WTC11 (cell line): ENCODE data around the gene SSH2. TPM values are rescaled to one million over a fixed set of nuclear protein-coding genes. Genes with fewer than 3 reads are reported as not detected.

Experiments
- ATAC-seq: fragments of 200-7000 bp; cut with Tn5 transposase; 2 replicates; pipeline ENCODE4 v1.10.0; 2021; ENCODE audit warnings: mild to moderate bottlenecking, moderate library complexity
- CTCF ChIA-PET: fragments of 300-600 bp; sonication (Branson Sonifier 250); formaldehyde crosslinking; loops from one replicate; lab custom pipeline; 2021; ENCODE audit warnings: antibody characterized with exemption; lab: Charles Lee
- POLR2A ChIA-PET: fragments of 350-600 bp; sonication (Branson Sonifier 250); formaldehyde crosslinking; loops from one replicate; lab custom pipeline; 2021; ENCODE audit warnings: antibody characterized with exemption; lab: Charles Lee
- DNase-seq: peaks from one replicate; pipeline ENCODE4 v3.0.0; 2021; ENCODE audit warnings: low spot score
- H3K27ac Mint-ChIP-seq: 2 replicates; pipeline ENCODE4 v1.8.0; 2021; ENCODE audit warnings: mixed read lengths
- H3K27me3 Mint-ChIP-seq: 2 replicates; pipeline ENCODE4 v1.8.0; 2021; ENCODE audit warnings: low read depth, mild to moderate bottlenecking, moderate library complexity, mixed read lengths
- H3K36me3 Mint-ChIP-seq: 2 replicates; pipeline ENCODE4 v1.8.0; 2021; ENCODE audit warnings: mixed read lengths
- H3K4me1 Mint-ChIP-seq: 2 replicates; pipeline ENCODE4 v1.8.0; 2022; ENCODE audit warnings: mixed read lengths
- H3K4me3 Mint-ChIP-seq: 2 replicates; pipeline ENCODE4 v1.8.0; 2021; ENCODE audit warnings: mild to moderate bottlenecking, moderate library complexity, mixed read lengths
- H3K9me3 Mint-ChIP-seq: 2 replicates; pipeline ENCODE4 v1.8.0; 2021; ENCODE audit warnings: mixed read lengths
- ESRRA ChIP-seq: sonication (generic); formaldehyde crosslinking; IDR thresholded peaks from 2 replicates; pipeline ENCODE4 v1.8.1; 2022; ENCODE audit warnings: mild to moderate bottlenecking, missing genetic modification reagents, borderline replicate concordance
- FOXK1 ChIP-seq: sonication (generic); formaldehyde crosslinking; IDR thresholded peaks from 2 replicates; pipeline ENCODE4 v1.8.0; 2022; ENCODE audit warnings: mild to moderate bottlenecking, moderate library complexity, missing genetic modification reagents
- FOXP1 ChIP-seq: sonication (generic); formaldehyde crosslinking; IDR thresholded peaks from 2 replicates; pipeline ENCODE4 v1.8.0; 2022; ENCODE audit warnings: missing genetic modification reagents, mild to moderate bottlenecking, moderate library complexity, borderline replicate concordance
- MYBL2 ChIP-seq: sonication (generic); formaldehyde crosslinking; IDR thresholded peaks from 2 replicates; pipeline ENCODE4 v1.8.1; 2023; ENCODE audit warnings: mild to moderate bottlenecking, moderate library complexity, missing genetic modification reagents
- NFATC4 ChIP-seq: fragments of 250-450 bp; sonication (Bioruptor Pico); IDR thresholded peaks from 2 replicates; pipeline ENCODE4 v1.9.0; 2021; ENCODE audit warnings: mild to moderate bottlenecking
- OVOL2 ChIP-seq: fragments of 250-450 bp; sonication (Bioruptor Pico); IDR thresholded peaks from 2 replicates; pipeline ENCODE4 v1.9.0; 2021; ENCODE audit warnings: mild to moderate bottlenecking, borderline replicate concordance
- STAT6 ChIP-seq: sonication (generic); formaldehyde crosslinking; conservative IDR thresholded peaks from 2 replicates; pipeline ENCODE4 v1.8.1; 2023; ENCODE audit warnings: mild to moderate bottlenecking, low read depth, missing genetic modification reagents, moderate library complexity
- USF1 ChIP-seq: sonication (generic); formaldehyde crosslinking; IDR thresholded peaks from 2 replicates; pipeline ENCODE4 v1.8.0; 2022; ENCODE audit warnings: mild to moderate bottlenecking, missing genetic modification reagents
- ZBTB43 ChIP-seq: sonication (generic); formaldehyde crosslinking; IDR thresholded peaks from 2 replicates; pipeline ENCODE4 v1.8.1; 2023; ENCODE audit warnings: mild to moderate bottlenecking, missing genetic modification reagents
- ZNF219 ChIP-seq: sonication (generic); formaldehyde crosslinking; IDR thresholded peaks from 2 replicates; pipeline ENCODE4 v1.8.0; 2023; ENCODE audit warnings: missing genetic modification reagents, mild to moderate bottlenecking, borderline replicate concordance
- ZNF396 ChIP-seq: fragments of 250-450 bp; sonication (Bioruptor Pico); IDR thresholded peaks from 2 replicates; pipeline ENCODE4 v1.8.0; 2021; ENCODE audit warnings: mild to moderate bottlenecking, moderate library complexity, borderline replicate concordance
- ZNF671 ChIP-seq: fragments of 250-450 bp; sonication (Bioruptor Pico); IDR thresholded peaks from 2 replicates; pipeline ENCODE4 v1.8.0; 2021; ENCODE audit warnings: mild to moderate bottlenecking
- total RNA-seq: library from RNA; stranded (reverse); gene quantifications from 3 replicates; pipeline ENCODE4 v1.2.3, GENCODE V29; 2021
- TF ChIP-seq, protein P1 (sequence below): sonication (generic); formaldehyde crosslinking; IDR thresholded peaks from 2 replicates; pipeline ENCODE4 v1.8.1; 2023; ENCODE audit warnings: mild to moderate bottlenecking, missing genetic modification reagents, moderate library complexity

Gene SSH2
- total RNA-seq, 1 experiment from 2014 or later = 14.3 TPM

DNA sequence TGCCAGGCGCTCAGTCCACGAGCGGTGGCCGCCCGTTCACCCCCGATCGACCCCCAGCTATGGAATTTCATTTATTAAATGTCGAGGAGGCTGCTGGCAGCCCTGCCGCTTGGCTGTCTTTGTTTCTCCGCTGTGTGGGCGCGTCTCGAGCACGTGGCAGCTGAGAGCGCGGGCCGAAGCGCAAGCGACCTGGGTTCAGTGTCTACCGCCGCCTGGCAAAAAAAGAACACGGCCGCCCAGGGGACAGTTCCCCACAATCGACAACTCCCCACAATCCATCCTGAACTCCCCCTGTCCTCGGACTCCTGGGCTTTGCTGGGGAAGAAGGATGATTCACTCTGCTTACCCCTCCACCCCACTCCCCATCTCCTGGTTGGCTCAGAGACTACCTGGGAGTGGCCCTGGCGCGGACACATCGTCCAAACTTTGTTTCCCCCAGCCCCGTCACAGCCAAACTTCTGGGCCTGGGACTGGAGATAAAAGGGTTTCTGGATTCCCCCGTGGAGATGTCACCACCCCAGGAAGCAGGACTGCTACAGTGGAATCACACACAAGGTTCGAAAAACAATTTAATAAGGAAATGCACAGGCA lies 338.8 kb downstream of the SSH2 start (continued):
- TF ChIP-seq USF1 (peak; percentile 20; the same call in 1 of the 2 replicates), FOXP1 (CRISPR knock-in tag) (peak; percentile 74), MYBL2 (0 out of 2 replicates have a peak, but pooled peaks have one; percentile 12), ZNF671 (CRISPR knock-in tag) (no peak), STAT6 (CRISPR knock-in tag) (no peak), NFATC4 (CRISPR knock-in tag) (no peak), FOXK1 (CRISPR knock-in tag) (peak; percentile 31; the same call in 1 of the 2 replicates), ESRRA (CRISPR knock-in tag) (no peak), ZNF219 (CRISPR knock-in tag) (no peak)
- TF ChIP-seq, protein P1, sequence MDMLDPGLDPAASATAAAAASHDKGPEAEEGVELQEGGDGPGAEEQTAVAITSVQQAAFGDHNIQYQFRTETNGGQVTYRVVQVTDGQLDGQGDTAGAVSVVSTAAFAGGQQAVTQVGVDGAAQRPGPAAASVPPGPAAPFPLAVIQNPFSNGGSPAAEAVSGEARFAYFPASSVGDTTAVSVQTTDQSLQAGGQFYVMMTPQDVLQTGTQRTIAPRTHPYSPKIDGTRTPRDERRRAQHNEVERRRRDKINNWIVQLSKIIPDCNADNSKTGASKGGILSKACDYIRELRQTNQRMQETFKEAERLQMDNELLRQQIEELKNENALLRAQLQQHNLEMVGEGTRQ (CRISPR knock-in tag) = peak; percentile 17; the same call in 1 of the 2 replicates

- peaks cover 4% of the 10 kb centered on the region; the same call in 1 of the 2 replicates for H3K27me3 Mint-ChIP-seq
- peak overlapping the region; percentile 87 for H3K4me3 Mint-ChIP-seq
- ChIA-PET POLR2A (interaction anchor here (0.6 to 3.1 kb wide), 4 partner anchors 9 to 101 kb away, joined by 3 to 12 read pairs (median 8); no protein-coding TSS in a partner anchor), CTCF (interaction anchor here (0.5 to 4.7 kb wide), 15 partner anchors 10 to 467 kb away, joined by 3 to 272 read pairs (median 10); partner anchors contain the start of genes ABHD15, NUFIP2 and TP53I13)
- no peak overlapping the region for H3K27ac Mint-ChIP-seq
- TF ChIP-seq ZBTB43 (CRISPR knock-in tag) (0 out of 2 replicates have a peak, but pooled peaks have one; percentile 7), ZNF396 (no peak), OVOL2 (CRISPR knock-in tag) (no peak)
- TF ChIP-seq, protein P1 (CRISPR knock-in tag) = no peak
- peaks cover 48% of the 10 kb centered on the region for H3K4me1 Mint-ChIP-seq
- no peaks in the 10 kb centered on the region for H3K9me3 Mint-ChIP-seq
- ATAC-seq (no peak), DNase-seq (peak; percentile 44)
- no peaks in the 10 kb centered on the region for H3K36me3 Mint-ChIP-seq
Measured at GRCh38 chr17:29590411-29591145, 339.4 kb downstream of the SSH2 start.
